Umbilical cord (tissue), 2 donors: Measurements from ENCODE around the gene SRGAP2C. TPM values are rescaled to one million over a fixed set of nuclear protein-coding genes. Genes with fewer than 3 reads are reported as not detected.
"Not testable (repeated sequence)": the region's sequence is repeated elsewhere in the genome, so short reads cannot be mapped to it uniquely, and the experiment has no call there.

Source experiments
- DNase-seq: peaks from one replicate; pipeline ENCODE4 v3.0.0-alpha.2; 2015; ENCODE audit warnings: low spot score
- total RNA-seq: library from RNA; depleted of rRNA; stranded (reverse); fragments of >200 nt; gene quantifications from one replicate; pipeline ENCODE4 v1.2.3, GENCODE V29; 2014; ENCODE audit warnings: low replicate concordance; ENCODE audit not compliant: insufficient read depth

The SRGAP2C gene
- total RNA-seq, 1 donor from 2014 or later = 33.5 TPM

DNA sequence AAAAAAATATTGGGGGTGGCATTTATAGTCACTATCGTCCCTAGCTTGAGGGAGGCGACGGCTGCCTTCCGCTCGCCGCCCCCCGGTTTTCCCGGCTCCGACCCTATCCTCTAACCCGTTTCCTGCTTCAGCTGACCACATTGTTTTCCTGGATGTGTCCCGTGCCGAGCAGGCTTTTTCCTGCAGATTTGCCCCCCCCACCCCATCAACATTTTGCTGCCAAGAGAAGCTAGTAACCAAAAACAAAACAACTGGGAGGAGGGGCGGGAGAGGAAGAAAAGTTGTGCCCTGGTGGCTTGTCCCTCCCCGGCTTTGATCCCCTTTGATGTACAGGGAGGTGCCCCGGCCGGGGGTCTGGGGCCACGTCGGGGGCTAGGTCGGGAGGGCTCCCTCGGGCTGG lies 1.4 kb downstream of the SRGAP2C start:
- not testable (repeated sequence) for DNase-seq

DNA sequence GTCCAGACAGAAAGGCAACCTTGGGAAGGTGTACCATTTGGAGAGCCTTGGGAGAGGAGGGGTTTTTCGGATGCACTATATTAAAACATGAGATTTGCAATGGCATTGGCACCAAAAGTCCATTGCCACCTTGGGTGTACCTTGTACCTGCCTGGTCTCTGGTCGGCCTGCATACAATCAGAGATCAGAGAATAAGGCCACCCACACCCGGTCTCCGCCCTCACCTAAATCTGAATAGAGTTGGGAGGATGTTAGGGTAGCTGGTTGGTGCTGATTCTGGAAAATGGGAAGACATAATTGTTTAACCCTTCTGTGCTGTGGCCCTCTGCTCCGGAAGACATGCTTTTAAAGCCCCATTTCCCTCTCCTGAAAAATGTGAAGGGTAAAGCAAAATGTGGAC lies 3.1 kb downstream of the SRGAP2C start:
- DNase-seq = not testable (repeated sequence)

DNA sequence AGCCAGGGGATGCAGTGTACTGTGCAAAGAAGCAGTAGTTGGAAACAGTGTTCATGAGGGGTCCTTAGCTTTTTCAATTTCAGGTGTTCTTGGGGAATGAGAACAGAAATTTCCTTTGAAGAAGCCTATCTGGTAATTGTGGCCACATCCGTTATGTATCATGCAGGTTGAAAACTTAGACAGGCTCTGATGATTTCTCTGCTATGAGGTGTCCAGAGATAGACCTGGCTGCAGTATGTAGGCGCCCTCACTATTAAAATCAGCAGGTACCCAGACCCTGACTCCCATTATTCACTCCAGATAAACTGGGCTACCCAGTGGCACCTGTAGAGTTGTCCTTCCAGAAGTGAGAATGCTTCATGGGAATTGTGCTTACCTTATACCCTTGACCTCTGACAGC lies 7.7 kb downstream of the SRGAP2C start:
- DNase-seq = not testable (repeated sequence)

DNA sequence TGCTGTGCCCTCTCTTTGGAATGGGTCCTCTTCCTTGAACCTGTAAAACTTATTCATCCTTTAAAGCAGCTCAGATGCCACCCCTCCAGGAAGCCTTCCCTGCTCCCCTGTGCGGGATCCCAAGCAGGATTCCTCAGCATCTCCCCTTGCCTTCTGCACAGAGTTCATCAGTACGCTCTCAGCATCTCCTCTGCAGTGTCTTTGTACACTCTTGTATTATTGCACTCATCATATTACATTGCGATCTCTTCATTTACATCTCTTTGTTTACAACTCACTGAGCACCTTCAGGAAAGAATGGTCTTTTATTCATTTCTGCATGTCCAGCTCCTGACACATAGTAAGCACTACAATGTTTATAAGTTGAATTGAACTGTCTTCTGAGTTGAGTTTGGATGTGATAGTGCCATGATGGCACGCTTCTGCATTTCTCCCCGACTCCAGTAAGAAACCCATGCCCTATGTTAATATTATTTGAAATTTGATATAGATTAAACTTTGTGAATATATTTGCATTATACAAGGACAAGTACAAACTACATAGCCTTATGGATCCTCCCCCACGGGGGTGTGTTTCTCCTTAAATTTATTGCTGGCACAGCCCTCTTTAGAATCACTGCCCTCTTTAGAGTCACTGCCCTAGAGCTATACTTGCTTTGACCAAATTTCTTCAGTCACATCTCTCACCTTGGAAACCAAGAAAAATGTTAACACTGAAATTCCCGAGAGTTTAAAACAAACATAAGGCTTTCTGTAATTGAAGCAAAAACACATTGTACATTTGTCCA lies 12.5 kb downstream of the SRGAP2C start:
- DNase-seq = not testable (repeated sequence)

DNA sequence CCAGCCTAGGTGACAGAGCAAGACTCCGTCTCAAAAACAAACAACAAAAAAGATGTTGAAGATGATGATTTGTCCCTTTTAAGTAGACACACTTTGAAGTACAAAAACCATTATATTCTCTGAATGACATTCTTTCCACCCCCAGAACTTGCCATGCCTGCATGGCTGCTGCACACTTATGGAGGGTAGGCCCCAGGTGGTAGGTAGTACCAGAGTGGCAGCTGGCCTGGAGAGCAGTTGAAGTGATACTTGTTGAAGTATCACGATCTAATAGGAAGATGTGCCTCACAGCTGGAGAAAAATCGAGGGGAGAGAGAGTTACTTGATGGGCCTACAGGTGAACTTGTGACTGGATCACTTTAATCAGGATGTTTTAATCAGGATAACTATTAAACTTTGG lies 15.0 kb downstream of the SRGAP2C start:
- not testable (repeated sequence) for DNase-seq

DNA sequence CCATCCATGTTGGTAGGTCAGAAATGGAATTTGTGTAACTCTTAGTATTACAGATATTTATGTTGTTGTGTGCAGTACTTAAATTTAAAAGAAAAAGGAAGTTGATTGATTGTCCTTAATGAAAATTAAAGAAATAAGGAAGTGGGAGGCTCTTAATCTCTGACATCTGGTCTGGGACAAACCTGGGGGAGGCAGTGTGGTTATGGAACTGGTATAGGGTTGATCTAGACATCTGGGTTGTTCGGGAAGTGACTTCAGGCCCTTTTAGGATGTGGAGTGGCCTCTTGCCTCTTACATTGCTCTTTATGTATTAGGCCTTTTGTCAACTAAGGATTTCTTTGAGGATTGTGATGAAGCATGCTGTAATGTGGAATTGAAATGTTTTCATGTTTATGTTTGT lies 15.5 kb downstream of the SRGAP2C start:
- not testable (repeated sequence) for DNase-seq

DNA sequence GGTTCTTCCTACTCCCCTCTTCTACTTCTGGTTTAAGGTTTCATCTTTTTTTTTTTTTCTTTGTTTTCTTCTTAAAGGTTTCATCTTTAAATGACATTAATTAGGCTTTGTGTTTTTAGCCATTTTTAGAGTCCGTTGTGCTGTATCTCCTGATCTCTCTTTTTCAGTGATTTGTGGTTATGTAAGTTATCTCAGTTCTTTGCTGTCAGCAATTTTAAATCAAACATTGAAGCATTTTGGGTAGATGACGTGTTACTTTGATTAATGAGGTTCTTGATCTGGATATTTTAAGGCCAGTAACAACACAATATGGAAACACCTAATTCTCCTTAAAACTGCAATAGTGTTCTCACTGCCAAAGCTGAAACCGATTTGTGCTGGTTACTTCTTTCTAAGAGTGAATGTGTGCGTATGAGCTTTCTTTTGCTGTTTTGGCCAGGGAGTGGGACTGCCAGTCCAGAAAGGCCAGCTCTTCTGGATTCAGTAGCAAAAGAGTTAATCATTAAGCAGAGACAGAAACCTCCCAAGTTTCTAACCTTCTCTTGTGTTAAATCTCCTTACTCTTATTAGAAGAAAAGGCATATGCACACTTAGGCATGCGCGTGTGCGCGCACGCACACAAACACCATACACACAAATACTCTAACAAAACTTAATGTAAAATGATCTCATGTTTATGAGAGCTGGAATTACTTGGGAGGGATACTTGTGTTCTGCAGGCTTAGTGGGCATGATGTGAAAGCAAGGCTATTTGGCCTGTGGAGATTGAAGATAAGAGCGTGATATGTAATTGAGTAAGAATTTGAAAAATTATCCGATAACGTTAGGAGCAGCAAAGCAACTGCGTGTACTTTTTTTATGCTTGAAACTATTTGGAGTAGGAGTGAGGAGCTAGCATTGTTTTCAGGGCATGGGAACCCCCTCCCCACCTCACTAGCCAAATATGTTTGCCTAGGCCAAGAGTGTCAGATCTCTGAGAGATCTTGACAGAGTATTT lies 16.5 kb downstream of the SRGAP2C start:
- DNase-seq = peak; percentile 76

DNA sequence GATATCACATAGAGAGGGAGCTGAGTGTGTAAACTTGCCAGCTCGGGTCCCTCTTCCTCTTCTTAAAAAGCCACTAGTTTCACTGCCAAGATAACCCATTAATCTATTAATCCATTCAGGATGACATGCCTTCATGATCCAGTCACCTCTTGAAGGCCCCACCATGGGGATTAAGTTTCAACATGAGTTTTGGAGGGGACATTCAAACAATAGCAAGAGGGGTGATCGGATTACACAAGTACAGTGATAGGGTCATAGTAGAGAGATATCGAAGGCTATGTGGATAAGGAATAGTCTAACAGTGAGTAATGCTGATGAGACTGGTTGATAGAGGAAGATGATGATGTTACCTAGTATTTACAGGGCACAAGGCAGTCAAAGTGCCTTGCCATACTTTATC lies 18.2 kb downstream of the SRGAP2C start:
- not testable (repeated sequence) for DNase-seq

DNA sequence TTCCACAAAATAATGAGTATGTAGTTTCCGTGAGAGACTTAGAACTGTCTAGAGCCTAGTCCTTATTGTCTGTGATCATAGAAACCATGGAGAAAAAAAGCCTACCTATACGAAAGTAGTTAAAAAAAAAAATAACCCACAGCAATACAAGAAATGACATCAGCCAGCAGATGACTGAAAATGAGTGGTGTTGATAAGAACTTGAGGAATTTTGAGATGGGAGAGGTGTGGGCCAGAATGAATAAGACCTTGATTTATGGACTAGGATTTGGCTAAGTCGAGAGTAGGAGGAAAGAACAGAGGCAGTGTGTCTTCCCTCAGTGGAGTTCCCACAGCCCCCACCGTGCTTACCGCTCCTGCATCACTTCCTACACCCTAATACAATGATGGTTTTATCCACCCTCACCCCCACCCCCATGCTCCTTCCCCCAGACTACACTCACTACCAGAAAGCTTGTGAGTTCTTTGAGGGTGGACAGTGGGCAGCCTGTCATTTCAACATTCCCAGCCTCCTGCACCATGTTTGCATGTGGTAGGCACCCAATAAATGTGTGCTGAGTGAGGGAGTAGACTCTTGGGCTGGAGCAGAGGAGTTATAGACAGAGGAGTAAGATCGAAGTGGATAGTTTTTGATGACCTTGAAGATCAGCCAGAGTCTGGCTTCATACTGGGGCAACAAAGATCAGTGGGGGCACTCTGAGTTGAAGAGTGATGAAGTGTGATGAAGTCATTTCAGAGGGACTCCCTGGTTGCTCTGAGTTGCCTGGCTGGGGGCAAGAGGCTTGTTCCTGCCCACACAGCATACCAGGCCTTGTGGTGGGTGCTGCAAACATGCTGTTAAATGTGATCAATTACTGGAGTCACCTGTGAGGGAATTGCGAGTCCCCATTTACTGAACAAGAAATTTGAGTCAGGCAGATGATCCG lies 21.3 kb downstream of the SRGAP2C start:
- DNase-seq = not testable (repeated sequence)

DNA sequence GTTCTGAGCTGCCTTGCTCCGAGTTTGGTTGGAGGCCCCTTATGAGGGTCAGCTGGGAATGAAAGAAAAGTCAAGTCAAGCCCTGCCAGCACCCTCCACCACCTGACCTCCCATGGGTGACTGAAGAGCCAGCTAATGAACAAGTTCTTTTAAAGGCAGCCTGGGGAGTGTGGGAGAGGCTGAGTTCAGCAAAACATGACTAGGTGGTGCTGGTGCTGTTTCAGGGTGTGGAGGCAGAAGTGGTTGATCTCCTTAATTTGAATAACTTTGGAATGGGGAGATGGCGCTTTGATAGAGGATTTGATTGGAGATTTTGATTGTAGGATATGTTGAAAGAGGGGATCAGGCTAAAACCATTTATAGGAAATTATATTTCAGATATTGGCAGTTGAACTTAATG lies 22.6 kb downstream of the SRGAP2C start:
- DNase-seq = not testable (repeated sequence)

DNA sequence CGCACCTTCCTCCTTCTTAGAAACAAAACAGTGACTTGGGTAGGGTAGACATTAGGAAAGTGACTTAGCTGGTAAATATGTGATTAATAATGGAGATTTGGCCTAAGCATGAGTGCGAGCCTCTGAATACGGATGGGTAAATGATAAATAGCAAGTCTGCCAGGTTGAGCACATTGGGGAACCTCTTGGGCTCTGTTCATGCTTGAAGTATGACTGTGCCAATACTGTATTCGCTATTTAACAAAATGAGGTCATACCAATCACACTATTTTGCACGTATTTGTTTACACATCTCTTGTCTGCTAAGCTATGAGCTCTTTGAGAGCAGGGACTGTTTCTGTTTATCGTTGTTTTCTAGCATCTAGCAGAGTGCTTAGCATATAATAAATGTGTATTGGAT lies 23.6 kb downstream of the SRGAP2C start:
- not testable (repeated sequence) for DNase-seq

DNA sequence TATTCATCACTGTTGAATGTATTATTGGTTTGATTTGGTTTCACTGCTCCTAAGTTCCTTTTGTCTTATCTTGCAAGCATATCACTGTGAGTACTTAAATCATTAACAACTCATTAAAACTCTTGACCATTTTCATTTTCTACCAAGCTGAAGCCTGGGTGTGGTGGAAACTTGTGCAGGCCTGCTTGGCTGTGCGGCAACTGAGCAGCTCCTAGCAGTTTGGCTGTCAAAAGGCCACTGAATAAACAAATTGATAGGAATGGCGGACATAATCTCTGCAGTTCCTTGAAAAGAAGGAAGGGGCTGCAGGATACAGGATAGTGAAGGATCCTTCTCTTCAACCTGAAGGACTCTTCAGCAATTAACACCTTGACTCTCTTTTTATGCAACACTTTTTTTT lies 26.0 kb downstream of the SRGAP2C start:
- DNase-seq = not testable (repeated sequence)

DNA sequence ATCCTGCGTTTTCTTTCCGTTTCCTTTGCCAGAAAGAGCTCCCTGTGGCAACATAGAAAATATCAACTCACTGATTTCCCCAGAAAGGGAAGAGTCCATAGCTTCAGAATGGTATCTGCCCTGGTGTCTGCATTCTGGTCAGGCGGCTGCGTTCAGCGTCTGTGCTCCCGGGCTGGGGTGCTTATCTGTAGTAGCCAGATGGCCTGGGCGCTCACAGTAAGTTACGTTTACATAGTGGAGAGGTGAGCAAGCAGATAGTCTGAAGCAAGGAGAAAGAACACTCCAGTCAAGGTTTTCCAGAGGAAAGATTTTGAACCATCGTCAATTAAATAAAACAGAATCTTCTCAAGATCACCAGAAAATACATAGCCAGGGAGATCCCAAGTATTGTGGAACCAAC lies 28.7 kb downstream of the SRGAP2C start:
- DNase-seq = not testable (repeated sequence)

DNA sequence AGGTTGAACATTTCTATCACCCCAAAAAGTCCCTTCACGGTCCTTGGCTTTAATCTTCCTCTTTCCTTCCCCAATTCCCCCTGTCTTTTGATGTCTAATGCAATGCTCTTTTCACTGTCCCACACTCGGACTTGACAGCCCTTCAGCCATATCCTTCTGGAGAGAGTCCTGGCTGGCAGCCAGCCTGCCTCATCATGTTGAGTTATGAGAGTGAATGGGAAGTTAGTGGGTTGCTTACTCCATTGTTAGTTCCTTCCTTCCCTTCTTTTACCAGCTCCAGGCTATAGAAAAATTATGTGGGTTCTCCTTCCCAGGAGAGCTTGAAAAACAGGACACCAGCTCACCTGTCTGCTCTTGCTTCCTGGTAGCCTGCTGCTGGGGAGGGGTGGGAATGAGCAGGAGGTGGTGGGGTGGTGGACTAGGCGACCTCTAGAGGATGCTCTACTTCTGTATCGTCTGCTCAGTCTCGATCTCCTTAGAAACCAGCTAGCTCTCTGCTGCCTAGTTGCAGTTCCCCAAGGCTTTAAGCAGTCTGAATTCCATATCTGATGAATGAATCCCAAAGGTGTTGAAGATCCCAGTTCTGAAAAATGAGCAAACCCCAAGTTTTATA lies 29.9 kb downstream of the SRGAP2C start:
- not testable (repeated sequence) for DNase-seq

DNA sequence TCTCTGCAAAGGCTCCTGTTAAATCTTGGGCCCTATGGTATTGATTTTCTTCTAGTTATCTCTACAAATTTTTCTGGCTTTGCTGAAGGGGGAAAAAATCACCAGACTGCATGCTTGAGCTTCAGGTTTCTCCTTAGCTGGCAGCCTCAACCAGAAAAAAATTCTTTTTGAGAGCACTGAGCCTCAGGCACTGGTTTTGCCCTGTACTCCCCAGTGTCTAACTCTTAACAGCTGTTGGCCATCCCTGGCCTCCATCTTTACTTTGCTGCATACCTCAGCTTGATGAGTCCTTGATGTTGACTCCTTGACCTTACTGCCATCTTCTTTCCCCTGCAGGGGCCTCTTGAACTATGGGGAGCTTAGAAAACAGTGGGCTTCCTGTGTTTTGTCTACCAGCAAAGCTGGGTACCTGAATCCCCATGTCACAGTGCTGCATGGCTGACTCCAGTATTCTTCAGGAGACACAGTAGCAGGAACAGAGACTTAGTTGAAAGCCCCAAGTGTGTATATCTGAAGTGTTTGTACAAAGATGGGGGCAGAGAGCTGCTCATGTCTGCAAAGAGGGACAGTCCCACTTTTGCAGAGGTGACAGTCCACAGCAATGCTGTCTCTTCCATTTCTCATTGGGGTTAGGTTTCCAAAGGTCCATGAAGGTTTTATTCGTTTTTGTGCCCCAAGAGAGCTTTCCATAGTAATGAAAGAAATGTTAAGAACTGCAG lies 31.1 kb downstream of the SRGAP2C start:
- DNase-seq = not testable (repeated sequence)

DNA sequence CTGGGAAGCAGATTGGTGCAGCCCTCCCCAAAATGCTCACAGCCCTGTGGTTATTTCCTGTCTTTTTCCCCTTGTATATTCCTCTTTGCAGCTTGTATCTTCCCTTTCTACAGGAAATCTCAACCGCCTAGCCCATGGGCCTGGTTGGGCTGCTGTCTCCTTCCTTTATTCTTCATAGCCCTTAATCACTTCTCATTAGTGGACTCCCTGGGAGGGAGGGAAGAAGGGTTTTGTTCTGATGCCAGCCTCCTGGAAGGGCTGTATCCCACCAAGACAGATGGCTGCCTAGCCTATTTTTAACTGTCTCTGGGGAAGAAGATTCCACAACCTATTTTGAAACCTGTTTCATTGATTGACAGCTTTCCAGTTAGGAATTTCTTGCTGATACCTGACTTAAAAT lies 31.9 kb downstream of the SRGAP2C start:
- DNase-seq = not testable (repeated sequence)

DNA sequence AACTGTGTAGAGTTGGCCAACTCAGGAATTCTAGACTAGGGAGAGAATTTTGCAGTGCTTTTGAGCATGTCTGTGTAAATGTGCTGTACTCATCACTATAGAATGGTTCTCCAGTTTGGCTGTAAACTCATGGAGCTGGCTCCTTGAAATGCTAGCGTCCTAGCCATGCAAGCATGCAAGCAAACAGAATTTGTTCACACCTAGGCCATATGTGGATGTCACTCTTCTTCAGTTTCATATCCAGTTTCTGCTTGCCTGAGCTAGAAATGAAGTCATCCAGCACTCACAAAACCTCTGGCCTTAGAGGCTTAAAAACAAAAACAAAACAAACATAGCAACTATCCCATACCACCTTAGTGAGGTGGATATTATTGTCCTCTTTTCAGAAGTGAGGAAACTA lies 37.0 kb downstream of the SRGAP2C start:
- not testable (repeated sequence) for DNase-seq

DNA sequence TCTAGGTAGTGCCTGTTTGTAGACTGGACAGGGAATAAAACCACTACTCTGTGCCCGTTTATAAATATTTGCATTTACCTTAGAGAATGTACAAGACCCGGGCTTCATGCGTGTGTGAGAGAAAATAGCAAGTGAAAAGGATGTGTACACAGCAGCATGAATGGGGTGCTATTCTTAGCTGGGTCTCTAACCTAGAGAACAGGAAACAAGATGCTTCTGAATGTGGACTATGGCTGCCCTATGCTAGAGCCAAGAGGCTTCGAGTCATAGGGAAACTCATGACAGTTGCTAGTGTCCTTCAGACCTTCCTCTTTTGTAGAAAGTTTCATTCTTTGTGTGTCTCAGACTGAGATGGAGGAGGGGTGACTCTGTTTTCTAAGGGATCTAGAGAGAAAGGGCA lies 39.9 kb downstream of the SRGAP2C start:
- not testable (repeated sequence) for DNase-seq

DNA sequence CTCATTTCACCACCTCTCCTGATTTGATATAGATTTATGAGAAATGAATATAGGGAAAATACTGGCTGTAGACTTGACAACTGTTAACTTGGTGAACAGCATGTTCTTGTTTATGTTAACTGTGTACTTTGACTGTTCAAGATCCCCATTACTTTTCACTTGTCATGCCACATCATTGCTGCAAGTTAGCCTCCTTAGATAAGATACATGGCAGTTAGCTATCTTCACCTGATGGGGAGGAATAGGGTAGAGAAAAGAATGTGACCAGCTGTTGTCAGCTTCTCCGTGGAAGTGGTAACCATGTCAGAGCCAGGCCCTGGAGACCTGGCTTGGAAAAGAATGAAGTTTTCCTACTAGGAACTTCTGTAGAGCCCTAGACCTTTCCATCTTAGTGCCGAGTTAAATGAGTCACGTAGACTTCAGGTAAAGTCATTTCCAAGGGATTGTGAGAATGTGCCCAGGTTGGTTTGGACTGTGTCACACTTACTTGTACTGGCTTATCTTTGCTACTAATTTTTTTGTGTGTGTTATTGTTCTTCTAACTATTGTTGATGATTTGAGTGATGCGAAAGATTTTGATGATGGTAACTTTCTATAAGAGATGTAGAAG lies 41.6 kb downstream of the SRGAP2C start:
- not testable (repeated sequence) for DNase-seq

DNA sequence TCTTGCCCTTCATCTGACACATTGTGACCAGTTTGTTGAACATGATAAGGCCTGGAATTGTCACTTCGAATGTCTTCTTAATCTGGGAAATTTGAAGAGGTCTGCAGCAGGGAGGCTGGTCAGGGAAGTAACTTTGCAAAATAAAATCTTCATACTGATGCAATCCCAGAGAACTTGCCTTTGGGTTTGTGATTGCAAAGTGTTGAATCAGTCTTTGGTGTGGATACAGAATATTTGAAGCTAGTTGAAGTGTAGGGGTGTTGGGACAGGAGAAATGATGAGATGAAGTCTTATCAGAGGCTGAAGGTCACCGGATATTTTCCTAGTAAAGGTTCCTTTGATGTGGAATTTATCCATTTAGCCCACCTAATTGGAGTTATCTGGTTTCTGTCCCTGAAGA lies 42.1 kb downstream of the SRGAP2C start:
- not testable (repeated sequence) for DNase-seq
